Tibial artery (tissue), 4 donors: ENCODE results near the gene DNAJB5.

ENCODE experiments used
- DNase-seq, 2 donors: peaks; one replicate each; pipeline ENCODE4 v3.0.0-alpha.2; 2019
- H3K27ac ChIP-seq, 2 donors: fragments of 200-600 bp; sonication (generic) in 1 of 2; 1 replicate in 1 of 2; 2 replicates in 1 of 2; pipeline ENCODE4 v1.5.1; 2018 to 2019; ENCODE audit warnings: mild to moderate bottlenecking in 1 of 2
- H3K27me3 ChIP-seq, 2 donors: fragments of 200-600 bp; sonication (generic) in 1 of 2; one replicate each; pipeline versions ENCODE4 v1.5.1 to v1.6.0; 2016 to 2019
- H3K36me3 ChIP-seq, 3 donors: fragments of 200-600 bp; sonication (generic) in 2 of 3; one replicate each; pipeline ENCODE4 v1.5.1; 2016 to 2019; ENCODE audit warnings: mild to moderate bottlenecking in 2 of 3
- H3K4me1 ChIP-seq, 4 donors: fragments of 200-600 bp; sonication (generic) in 2 of 4; 1 replicate in 3 of 4; 2 replicates in 1 of 4; pipeline ENCODE4 v1.5.1; 2016 to 2019
- H3K4me3 ChIP-seq, 2 donors: fragments of 200-600 bp; sonication (generic) in 1 of 2; 1 replicate in 1 of 2; 2 replicates in 1 of 2; pipeline ENCODE4 v1.5.1; 2018 to 2019; ENCODE audit warnings: mild to moderate bottlenecking in 2 of 2
- H3K9me3 ChIP-seq, 3 donors: fragments of 200-600 bp; sonication (generic) in 1 of 3; one replicate each; pipeline ENCODE4 v1.5.1; 2016 to 2019
- intact Hi-C: fragments of 100-400 bp; cut with DNase I; formaldehyde crosslinking; loops from one replicate; pipeline ENCODE4 v1.15.0; 2023; ENCODE audit warnings: low total_unique reads
- TF ChIP-seq, protein P1 (sequence below), 2 experiments: fragments of 200-600 bp in 1 of 2; fragments of 450-650 bp in 1 of 2; IDR thresholded peaks; one replicate each; pipeline ENCODE4 v1.5.1; 2017 to 2019; ENCODE audit warnings: antibody characterized with exemption in 2 of 2, mild to moderate bottlenecking in 1 of 2, moderate library complexity in 1 of 2

DNAJB5 gene

DNA sequence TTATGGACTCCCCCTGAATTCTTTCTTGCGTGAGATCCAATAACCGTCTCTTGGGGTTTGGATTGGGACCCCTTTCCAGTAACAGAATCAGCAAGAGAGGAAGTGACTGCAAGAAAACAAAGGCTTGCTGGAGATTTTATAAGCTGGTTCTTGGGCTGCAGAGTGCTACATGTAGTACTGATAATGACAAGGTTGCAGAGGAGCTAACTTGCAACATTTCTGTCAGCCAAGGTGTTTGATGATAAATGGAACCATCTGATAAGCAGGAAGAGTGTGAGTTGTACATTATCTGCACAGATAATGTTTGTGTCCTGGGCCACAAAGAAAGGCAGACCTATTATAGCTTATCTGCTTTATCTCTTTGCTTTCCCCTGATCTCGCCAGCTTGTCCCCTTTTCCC, 37.1 kb downstream of the DNAJB5 start:
- no peaks in the 10 kb centered on the region for H3K4me1 ChIP-seq
- H3K27me3 ChIP-seq = no peaks in the 10 kb centered on the region
- H3K9me3 ChIP-seq = no peaks in the 10 kb centered on the region
- TF ChIP-seq, protein P1, sequence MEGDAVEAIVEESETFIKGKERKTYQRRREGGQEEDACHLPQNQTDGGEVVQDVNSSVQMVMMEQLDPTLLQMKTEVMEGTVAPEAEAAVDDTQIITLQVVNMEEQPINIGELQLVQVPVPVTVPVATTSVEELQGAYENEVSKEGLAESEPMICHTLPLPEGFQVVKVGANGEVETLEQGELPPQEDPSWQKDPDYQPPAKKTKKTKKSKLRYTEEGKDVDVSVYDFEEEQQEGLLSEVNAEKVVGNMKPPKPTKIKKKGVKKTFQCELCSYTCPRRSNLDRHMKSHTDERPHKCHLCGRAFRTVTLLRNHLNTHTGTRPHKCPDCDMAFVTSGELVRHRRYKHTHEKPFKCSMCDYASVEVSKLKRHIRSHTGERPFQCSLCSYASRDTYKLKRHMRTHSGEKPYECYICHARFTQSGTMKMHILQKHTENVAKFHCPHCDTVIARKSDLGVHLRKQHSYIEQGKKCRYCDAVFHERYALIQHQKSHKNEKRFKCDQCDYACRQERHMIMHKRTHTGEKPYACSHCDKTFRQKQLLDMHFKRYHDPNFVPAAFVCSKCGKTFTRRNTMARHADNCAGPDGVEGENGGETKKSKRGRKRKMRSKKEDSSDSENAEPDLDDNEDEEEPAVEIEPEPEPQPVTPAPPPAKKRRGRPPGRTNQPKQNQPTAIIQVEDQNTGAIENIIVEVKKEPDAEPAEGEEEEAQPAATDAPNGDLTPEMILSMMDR (IDR thresholded peaks at IDR 0.05) = no peak
- intact Hi-C loops = no loop called here
- peaks cover 16 to 46% (median 23%) of the 10 kb centered on the region in 3 donors for H3K36me3 ChIP-seq
- no peak overlapping the region for H3K27ac ChIP-seq
- no peak for DNase-seq
- H3K4me3 ChIP-seq = no peak overlapping the region

DNA sequence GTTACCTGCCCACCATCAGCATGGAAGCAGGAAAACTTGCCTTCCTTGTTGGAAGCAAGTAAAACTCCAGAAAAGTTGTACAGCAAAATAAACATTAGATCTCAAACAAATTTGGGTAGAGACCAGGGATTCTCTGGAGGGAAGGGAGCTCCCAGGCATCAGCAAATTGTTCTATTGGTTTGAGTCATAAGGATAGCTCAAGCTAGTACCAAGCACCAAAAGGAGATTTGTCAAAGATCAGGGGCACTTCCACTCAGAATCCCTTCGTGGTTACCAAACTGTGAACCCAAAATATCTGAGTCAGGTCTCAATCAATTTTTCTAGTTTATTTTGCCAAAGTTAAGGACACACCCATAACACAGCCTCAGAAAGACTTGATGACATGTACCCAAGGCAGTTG, 37.8 kb downstream of the DNAJB5 start:
- TF ChIP-seq, protein P1 (IDR thresholded peaks at IDR 0.05) = no peak
- Histone ChIP-seq H3K36me3 (peaks cover 12 to 46% (median 17%) of the 10 kb centered on the region in 3 donors), H3K27ac (no peak overlapping the region), H3K4me1 (no peaks in the 10 kb centered on the region), H3K9me3 (no peaks in the 10 kb centered on the region), H3K27me3 (no peaks in the 10 kb centered on the region), H3K4me3 (no peak overlapping the region)
- intact Hi-C loops = no loop called here
- DNase-seq = no peak

DNA sequence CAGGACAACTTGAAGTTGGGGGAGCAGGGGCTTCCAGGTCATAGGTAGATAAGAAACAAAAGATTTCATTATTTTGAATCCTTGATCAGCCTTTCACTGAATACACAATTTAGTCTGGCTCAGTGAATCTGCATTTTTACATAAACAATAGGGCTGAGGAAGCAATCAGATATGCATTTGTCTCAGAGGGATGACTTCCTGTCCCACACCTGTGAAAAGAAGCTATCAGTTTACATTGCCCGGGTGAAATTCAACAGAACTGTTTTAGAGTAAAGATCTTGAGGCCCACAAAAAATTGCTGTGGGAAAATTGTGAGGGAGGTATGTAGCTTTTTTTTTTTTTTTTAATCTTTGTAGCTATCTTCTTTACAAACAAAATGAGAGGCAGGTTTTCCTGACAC, 38.3 kb downstream of the DNAJB5 start:
- H3K9me3 ChIP-seq = no peaks in the 10 kb centered on the region
- H3K4me3 ChIP-seq = no peak overlapping the region
- peaks cover 13 to 46% (median 18%) of the 10 kb centered on the region in 3 donors for H3K36me3 ChIP-seq
- H3K27me3 ChIP-seq = no peaks in the 10 kb centered on the region
- TF ChIP-seq, protein P1 (IDR thresholded peaks at IDR 0.05) = no peak
- H3K27ac ChIP-seq = no peak overlapping the region
- no peak for DNase-seq
- H3K4me1 ChIP-seq = no peaks in the 10 kb centered on the region
- intact Hi-C loops = no loop called here

DNA sequence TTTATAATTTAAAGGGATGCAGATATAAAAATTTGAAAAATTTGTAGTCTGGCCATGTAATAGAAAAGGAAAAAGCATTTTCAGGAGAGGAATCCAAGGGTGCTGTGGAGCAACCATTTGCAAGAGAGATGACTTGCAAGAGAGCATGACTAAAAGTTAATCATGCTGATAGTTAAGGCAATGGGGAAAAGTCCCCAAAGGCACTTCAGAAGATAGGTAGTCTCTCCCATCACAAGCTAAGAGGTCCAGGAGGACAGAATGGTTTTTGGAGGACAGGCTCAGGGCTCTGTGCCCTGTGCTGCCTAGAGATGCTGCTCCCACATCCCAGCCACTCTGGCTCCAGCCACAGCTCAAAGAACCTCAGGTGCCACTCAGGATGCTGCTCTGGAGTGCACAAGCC, 38.8 kb downstream of the DNAJB5 start:
- Histone ChIP-seq H3K27ac (no peak overlapping the region), H3K9me3 (no peaks in the 10 kb centered on the region), H3K4me3 (no peak overlapping the region), H3K27me3 (no peaks in the 10 kb centered on the region), H3K36me3 (peaks cover 18 to 50% (median 18%) of the 10 kb centered on the region in 3 donors), H3K4me1 (no peaks in the 10 kb centered on the region)
- no peak for DNase-seq
- TF ChIP-seq, protein P1 (IDR thresholded peaks at IDR 0.05) = no peak
- intact Hi-C loops = no loop called here

DNA sequence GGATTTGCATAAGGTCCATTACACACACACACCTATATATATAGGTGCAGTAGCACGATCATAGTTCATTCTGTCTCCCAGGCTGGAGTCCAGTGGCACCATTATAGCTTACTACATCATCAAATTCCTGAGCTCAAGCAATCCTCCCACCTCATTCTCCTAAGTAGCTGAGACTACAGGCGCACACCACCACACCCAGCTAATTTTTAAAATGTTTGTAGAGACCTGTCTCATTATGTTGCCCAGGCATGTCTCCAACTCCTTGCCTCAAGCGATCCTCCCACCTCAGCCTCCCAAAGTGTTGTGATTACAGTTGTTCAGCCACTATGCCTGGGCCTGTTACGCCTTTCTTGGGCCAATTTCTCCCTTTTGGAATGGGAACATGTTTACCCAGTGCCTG, 39.7 kb downstream of the DNAJB5 start:
- intact Hi-C loops = no loop called here
- H3K4me1 ChIP-seq = no peaks in the 10 kb centered on the region
- H3K36me3 ChIP-seq = peaks cover 12 to 49% (median 12%) of the 10 kb centered on the region in 3 donors
- TF ChIP-seq, protein P1 (IDR thresholded peaks at IDR 0.05) = no peak
- no peaks in the 10 kb centered on the region for H3K9me3 ChIP-seq
- no peak overlapping the region for H3K27ac ChIP-seq
- DNase-seq = no peak
- no peaks in the 10 kb centered on the region for H3K27me3 ChIP-seq
- H3K4me3 ChIP-seq = no peak overlapping the region

DNA sequence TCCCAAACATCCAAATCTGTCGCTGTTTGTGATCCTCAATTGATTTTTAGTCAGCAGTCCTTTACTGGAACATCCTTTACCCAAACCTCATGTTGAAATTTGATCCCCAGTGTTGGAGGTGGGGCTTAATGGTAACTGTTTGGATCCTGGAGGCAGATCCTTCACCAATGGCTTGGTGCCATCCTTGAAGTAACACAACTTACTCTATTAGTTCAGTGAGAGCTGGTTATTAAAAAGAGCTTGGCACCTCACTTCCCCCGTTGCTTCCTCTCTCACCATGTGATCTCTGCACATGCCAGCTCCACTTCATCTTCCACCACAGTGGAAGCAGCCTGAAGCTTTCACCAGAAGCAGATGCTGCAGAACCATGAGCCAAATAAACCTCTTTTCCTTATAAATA, 40.3 kb downstream of the DNAJB5 start:
- TF ChIP-seq, protein P1 (IDR thresholded peaks at IDR 0.05) = no peak
- H3K36me3 ChIP-seq = peaks cover 6 to 46% (median 11%) of the 10 kb centered on the region in 3 donors
- no peaks in the 10 kb centered on the region for H3K27me3 ChIP-seq
- no peaks in the 10 kb centered on the region for H3K9me3 ChIP-seq
- no peak overlapping the region for H3K27ac ChIP-seq
- no peaks in the 10 kb centered on the region for H3K4me1 ChIP-seq
- intact Hi-C loops = no loop called here
- no peak for DNase-seq
- H3K4me3 ChIP-seq = no peak overlapping the region
